ENCODE data around the gene DCANP1.
A peak's percentile ranks its signal among the peaks of the same experiment; 100 is the strongest.

DCANP1 gene

DNA sequence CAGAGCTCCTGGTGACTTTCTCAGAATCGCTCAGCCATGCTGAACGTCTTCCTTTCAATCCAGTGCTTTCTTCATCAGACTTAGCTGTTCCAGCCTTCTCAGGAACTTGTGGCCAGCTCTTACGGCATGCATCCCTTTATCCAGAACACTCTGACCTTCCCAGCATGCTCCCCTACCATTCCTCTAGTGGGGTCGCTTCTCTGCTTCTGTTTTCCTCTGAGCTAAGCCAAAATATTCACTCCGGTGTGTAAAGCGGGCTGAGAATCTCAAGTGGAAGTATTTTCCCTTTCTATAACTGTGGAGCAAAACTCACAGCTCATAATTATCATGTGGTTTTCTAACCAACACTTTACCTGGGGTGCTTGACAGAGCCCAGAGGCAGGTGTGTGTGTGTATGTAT lies 6.2 kb downstream of the DCANP1 start:
- DNase-seq = peak; percentile 0

DNA sequence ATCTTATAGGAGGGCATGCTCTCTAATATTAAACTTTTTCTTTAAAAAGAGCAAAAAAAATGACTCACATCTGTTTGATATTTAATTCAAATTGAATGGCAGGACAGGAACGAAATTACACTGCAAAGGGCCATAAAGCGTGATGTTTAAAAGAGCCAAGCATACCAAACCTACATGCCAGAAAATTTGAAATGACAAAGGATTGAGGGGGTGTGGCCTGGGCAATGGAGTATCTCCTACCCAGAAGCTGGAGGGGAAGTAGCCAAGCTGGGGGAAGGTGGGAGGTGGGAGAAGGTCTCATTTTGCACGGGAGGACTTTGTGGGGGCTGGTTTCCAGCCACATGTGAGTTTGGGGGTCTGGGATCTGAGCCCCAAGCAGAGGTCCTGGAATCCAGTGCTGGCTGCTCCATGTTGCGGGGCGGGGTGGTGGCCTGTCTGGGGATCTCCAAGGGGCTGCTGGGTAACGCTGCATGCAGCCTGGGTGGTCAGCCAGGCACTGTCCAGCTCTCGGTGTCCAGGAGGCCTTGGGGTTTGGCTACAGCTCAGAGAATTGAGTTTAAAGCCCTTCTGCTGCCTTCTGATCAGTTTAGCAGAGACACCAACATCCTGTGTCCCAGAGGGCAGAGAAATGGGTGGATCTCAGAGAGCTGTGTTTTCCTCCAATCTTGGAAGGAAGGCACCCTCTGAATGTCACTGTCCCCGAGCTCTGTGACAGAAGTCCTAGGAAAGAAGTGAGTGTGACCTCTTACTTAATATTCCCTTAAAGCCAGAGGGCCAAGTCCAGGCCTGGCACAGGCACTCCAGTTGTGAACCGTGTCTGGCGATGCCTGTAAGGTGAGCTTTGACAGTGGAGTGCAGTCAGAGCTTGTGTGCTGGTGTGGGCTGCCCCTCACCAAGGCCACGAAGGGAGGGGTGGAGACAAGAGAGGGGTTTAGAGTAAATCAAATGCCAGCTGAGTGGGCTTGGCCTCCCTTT lies 7.6 kb downstream of the DCANP1 start:
- no peak for DNase-seq

DNA sequence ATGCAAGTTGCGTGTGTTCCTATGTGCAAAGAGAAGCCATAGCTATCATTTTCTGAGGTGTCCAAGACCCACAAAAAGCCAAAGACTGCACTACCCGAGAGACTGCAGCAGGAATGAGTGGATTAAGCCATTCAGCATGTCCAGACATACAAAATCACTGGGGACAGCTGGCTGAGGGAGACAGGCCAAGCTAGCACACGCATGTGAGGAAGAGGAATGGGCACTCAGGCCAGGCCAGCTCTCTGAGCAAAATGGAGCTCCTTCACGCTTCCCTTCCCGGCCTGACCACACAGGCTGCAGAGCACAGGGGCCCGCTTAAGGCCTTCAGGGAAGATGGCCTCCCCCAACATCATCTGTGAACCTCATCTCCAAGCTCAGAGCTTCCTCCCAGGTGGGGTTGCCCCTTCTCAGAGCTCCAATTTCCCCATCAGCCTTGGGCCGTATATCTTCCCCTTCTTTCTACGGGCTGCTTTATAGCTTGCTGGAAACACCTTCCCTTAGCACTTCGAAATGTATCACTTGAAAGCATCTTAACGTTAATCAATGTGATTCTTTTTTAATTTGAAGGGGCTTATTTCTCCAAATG lies 8.4 kb downstream of the DCANP1 start:
- DNase-seq = peak; percentile 1

- no peak for DNase-seq
Measured at GRCh38 chr5:135437796-135438560, 9.2 kb downstream of the DCANP1 start.

GRCh38 chr5:135437422-135437795 lies 9.7 kb downstream of the DCANP1 start:
- DNase-seq = no peak

- no peak for DNase-seq
Measured at GRCh38 chr5:135436951-135437418, 10.2 kb downstream of the DCANP1 start.

DNA sequence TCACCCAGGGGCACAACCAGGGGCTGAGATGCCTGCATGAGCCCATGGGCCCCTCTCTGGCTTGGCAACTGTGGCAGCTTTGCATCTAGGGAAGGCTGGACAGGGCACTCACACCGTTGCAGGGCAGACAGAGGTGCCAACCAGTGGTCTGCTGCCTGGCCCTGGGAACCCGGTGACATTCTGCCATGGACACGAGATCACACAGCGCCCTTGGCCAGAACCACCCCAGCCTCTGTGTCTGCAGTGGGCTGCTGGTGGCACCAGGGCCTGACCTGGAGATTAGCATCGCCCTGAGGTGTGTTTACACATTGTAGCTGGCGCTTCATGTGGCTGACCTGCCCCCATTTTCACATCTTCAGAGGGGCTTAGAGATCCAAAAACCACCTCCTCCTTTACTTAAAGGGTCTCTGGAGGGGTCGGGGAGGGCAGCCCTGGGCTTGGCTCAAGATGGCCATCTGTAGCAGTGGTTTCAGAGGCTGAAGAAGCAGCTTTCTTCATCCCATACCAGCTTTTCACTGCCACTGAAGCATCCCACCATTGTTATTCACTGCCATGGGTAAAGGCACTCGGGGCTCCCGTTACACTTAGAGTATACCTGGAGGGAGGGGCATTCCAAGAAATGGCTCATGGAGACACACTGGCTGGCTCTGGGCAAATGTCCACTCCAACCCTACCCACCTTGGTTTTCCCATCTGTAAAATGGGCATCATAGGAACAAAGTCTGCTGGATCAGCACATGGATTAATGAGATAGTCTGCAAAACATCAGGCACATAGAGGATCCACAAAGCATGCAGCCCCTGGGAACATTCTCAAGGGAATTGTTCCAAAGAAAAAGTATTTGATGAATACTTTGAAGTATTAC lies 11.4 kb downstream of the DCANP1 start:
- no peak for DNase-seq

- DNase-seq = no peak
Measured at GRCh38 chr5:135434591-135435466, 12.3 kb downstream of the DCANP1 start.

GRCh38 chr5:135433681-135434426 lies 13.3 kb downstream of the DCANP1 start:
- DNase-seq = no peak

GRCh38 chr5:135432113-135432512 lies 15.0 kb downstream of the DCANP1 start:
- no peak for DNase-seq

- no peak for DNase-seq
Measured at GRCh38 chr5:135430135-135430437, 17.1 kb downstream of the DCANP1 start.

GRCh38 chr5:135429301-135430134 lies 17.6 kb downstream of the DCANP1 start:
- no peak for DNase-seq

- no peak for DNase-seq
Measured at GRCh38 chr5:135428586-135428985, 18.6 kb downstream of the DCANP1 start.

DNA sequence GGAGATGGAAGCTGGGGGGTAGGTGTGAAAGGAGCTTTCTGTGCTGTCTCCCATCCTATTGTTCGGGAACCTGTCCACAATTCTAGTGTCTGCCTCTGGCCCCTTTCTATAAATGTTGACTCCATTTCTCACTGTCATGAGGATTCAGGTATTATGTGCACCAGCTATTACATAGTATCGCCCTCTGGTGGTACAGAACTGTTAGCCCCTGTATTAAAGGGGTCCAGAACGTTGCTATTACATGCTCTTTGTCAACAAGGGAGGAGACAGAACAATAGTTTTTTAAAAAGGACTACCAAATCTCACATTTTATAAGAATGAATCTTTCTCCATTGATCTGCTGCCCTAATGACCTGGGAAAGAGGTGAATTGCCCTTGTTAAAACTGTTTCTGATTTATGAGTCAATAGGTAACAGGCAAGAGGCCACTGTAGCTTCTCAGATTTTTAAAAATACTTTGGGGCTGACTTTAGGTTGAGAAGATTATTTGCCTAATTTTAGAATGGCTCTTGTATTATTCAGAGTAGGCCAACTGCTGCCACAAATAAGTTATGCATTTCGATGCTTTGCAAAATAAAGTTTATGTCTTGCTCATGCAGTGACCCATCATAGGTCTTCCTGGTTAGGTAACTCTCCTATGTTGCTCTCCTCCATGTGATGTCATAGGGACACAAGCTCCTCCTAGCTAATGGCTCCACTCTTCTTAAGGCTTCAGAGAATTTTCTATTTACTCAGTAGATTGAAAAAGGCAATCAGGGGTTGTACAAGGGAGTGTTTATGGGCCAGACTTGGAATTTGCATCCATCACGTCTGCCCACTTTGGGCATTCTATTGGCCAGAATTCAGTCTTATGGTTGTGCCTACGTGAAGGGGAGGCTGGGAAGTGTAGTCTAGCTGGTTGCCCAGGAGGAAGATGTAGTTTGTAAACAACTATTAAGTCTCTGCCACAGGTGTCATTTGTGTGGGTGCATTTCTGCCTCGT lies 20.8 kb downstream of the DCANP1 start:
- DNase-seq = peak; percentile 26

DNA sequence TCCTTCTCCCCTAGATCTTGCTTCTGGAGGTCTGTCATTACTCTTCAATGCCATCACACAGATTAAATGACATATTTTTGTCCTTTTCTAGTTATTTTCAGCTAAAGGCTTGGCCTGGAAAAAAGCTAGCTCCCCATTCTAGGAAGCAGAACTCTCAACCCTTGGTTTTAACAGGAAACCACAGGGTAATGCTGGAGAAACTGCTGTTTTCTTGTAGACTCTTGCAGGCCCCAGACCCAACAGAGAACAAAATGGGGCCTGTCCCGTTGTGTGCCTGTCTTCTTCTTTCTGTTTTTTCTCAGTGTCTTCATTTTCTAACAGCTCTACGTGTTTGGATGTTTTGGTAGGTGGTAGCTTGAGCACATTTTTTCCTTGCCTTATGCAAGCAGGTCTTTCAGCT lies 21.5 kb downstream of the DCANP1 start:
- DNase-seq = no peak

DNA sequence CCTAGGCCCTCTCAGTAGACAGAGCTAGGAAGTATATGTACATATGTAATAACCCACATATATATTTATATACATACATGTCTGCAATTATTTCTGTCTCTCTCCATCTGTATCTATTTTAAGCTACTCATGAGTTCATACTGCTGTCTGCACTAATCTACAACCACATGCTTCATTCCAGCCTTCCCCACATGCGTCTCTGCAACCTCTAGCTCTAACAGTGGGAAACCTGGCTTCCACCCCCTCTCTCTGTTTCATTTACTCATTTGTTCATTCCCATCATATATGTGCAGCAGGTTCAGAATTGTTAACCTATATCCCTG lies 23.3 kb downstream of the DCANP1 start:
- no peak for DNase-seq

GRCh38 chr5:135423146-135423845 lies 23.9 kb downstream of the DCANP1 start:
- no peak for DNase-seq

DNA sequence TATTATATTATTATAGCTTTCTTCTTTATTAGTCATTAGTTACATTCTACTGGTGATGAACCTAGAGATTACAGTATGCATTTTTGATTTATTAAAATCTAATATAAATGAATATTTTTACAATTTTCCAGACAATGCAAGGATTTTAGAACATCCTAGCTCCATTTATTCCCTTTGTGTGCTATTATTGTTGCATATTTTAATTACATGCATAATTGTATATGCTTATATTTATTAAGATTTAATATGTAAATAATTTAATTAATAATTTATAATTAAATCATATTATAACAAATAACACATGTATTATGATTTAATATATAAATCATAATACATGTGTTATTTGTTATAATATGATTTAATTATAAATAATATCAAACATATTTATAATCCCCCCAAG lies 24.7 kb downstream of the DCANP1 start:
- no peak for DNase-seq

Data from stimulated activated CD4-positive, alpha-beta T cell treated with anti-CD3 and anti-CD28 coated beads, Interleukin-4, amount 100 ng/mL, for 24 hours (primary cell).